Measurements from ENCODE around the gene SLC6A16. TPM values are rescaled to one million over a fixed set of nuclear protein-coding genes. Genes with fewer than 3 reads are reported as not detected.

SLC6A16 gene
- total RNA-seq, 1 experiment from 2014 or later = 3.2 TPM

DNA sequence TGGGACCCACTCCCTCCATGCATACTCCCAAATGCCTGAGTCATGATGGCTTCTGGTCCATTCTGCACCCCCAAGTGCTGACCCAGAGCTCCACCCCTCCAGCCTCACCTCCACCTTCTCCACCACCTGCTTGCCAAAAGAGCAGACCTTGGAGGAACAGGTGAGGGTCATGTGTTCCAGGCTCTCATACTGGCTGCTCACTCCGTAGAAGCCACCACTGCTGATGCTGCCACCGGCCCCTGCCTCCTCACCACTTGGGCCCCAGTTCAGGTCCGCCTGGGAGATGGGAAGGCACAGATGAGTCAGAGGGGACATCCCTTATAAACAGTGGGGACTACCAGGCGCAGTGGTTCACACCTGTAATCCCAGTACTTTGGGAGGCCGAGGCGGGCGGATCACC is 18.1 kb upstream of the SLC6A16 start:
- H4K20me1 ChIP-seq (ENCODE audit: control insufficient read depth, insufficient read depth, insufficient read length) = no peaks in the 10 kb centered on the region
- TF ChIP-seq, protein P1, sequence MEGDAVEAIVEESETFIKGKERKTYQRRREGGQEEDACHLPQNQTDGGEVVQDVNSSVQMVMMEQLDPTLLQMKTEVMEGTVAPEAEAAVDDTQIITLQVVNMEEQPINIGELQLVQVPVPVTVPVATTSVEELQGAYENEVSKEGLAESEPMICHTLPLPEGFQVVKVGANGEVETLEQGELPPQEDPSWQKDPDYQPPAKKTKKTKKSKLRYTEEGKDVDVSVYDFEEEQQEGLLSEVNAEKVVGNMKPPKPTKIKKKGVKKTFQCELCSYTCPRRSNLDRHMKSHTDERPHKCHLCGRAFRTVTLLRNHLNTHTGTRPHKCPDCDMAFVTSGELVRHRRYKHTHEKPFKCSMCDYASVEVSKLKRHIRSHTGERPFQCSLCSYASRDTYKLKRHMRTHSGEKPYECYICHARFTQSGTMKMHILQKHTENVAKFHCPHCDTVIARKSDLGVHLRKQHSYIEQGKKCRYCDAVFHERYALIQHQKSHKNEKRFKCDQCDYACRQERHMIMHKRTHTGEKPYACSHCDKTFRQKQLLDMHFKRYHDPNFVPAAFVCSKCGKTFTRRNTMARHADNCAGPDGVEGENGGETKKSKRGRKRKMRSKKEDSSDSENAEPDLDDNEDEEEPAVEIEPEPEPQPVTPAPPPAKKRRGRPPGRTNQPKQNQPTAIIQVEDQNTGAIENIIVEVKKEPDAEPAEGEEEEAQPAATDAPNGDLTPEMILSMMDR (conservative IDR thresholded peaks at IDR 0.05) = no peak
- H3K4me1 ChIP-seq (ENCODE audit: insufficient read depth, low read length) = no peaks in the 10 kb centered on the region

More for the DNA sequence above, 18.1 kb upstream of the SLC6A16 start:
- Mint-ChIP-seq H3K36me3 (ENCODE audit: insufficient read depth in 1 of 3, low read depth in 3 of 3) (peaks cover 55 to 82% (median 80%) of the 10 kb centered on the region in 3 experiments), H3K4me1 (peaks cover 14 to 19% of the 10 kb centered on the region in 2 experiments), H3K27ac (0 out of 7 replicates have a peak overlapping the region, but pooled peaks of 1 of the 3 experiments have one; percentile 5), H3K9me3 (peaks cover 0 to 3% of the 10 kb centered on the region in 2 experiments; a peak in 2 of 5 replicates), H3K27me3 (ENCODE audit: low read depth) (peaks cover 6% of the 10 kb centered on the region), H3K4me3 (no peak overlapping the region)
- Histone ChIP-seq H2AK5ac (ENCODE audit: insufficient read length, low read length) (no peak overlapping the region), H2BK5ac (ENCODE audit: insufficient read length, low read length) (no peak overlapping the region), H3K79me1 (ENCODE audit: insufficient read depth, low read depth, low read length, poor library complexity, severe bottlenecking) (no peaks in the 10 kb centered on the region), H2AFZ (ENCODE audit: low read length) (no peak overlapping the region), H3K18ac (ENCODE audit: insufficient read length, low read depth, low read length) (no peak overlapping the region), H3K79me2 (ENCODE audit: insufficient read depth, low read length) (no peaks in the 10 kb centered on the region), H3K27me3 (ENCODE audit: insufficient read depth, low read length) (no peaks in the 10 kb centered on the region), H3K9ac (ENCODE audit: extremely low read depth, insufficient read length, low read length) (no peak overlapping the region), H4K5ac (ENCODE audit: insufficient read length, low read depth, low read length) (no peak overlapping the region), H3K14ac (ENCODE audit: insufficient read depth, low read length) (no peak overlapping the region), H3K27ac (ENCODE audit: insufficient read length, low read depth, low read length) (no peak overlapping the region), H3K4me2 (ENCODE audit: insufficient read depth, insufficient read length, low read length) (no peak overlapping the region), H2BK20ac (ENCODE audit: low read depth, low read length, poor library complexity, severe bottlenecking) (no peak overlapping the region), H4K8ac (replicated peaks; ENCODE audit: insufficient read length, low read depth, low read length) (no peak overlapping the region), H3K23me2 (ENCODE audit: insufficient read length, low read depth, low read length, poor library complexity, severe bottlenecking) (peaks cover 6% of the 10 kb centered on the region), H3K23ac (ENCODE audit: insufficient read length, low read depth, low read length) (no peak overlapping the region), H3T11ph (ENCODE audit: low read length) (no peak overlapping the region), H3K4ac (ENCODE audit: low read depth, low read length) (no peak overlapping the region), H4K91ac (ENCODE audit: insufficient read length, low read depth, low read length) (no peak overlapping the region), H2BK120ac (ENCODE audit: low read depth, low read length, poor library complexity, severe bottlenecking) (no peak overlapping the region), H2BK15ac (ENCODE audit: low read depth, low read length) (no peak overlapping the region), H3K56ac (ENCODE audit: insufficient read length, low read depth, low read length) (no peak overlapping the region), H3K9me3 (ENCODE audit: control insufficient read depth, low read depth, low read length) (no peaks in the 10 kb centered on the region), H2BK12ac (ENCODE audit: insufficient read length, low read depth, low read length) (no peak overlapping the region)
- no CpG with 5 or more reads among the region's 7 CpGs for WGBS (ENCODE audit: extremely low coverage, insufficient read length, low lambda C conversion rate)
- no peak for DNase-seq
